Natural killer cell treated with Interleukin-12 subunit alpha and Interleukin-12 subunit beta and Interleukin-15 and Interleukin-18, amount 100 ng/mL, for 72 hours (primary cell): ENCODE data around the gene INPP5K. TPM values are rescaled to one million over a fixed set of nuclear protein-coding genes. Genes with fewer than 3 reads are reported as not detected.
"Not testable (repeated sequence)": the region's sequence is repeated elsewhere in the genome, so short reads cannot be mapped to it uniquely, and the experiment has no call there.

ENCODE experiments used
- ATAC-seq, 2 donors: fragments of 150-1000 bp; cut with Tn5 transposase in 1 of 2; sonication (Bioruptor Pico), chemical (Tn5 transposase) in 1 of 2; 2 replicates each; pipeline ENCODE4 v1.10.0; 2021
- DNase-seq: peaks from one replicate; pipeline ENCODE4 v3.0.0; 2022; ENCODE audit warnings: low spot score
- H3K27ac Mint-ChIP-seq, 2 donors: 1 replicate in 1 of 2; 2 replicates in 1 of 2; pipeline ENCODE4 v1.8.0; 2022; ENCODE audit warnings: mixed read lengths in 2 of 2, mild to moderate bottlenecking in 1 of 2, moderate library complexity in 1 of 2
- H3K27me3 Mint-ChIP-seq, 2 donors: 1 replicate in 1 of 2; 2 replicates in 1 of 2; pipeline ENCODE4 v1.8.0; 2022; ENCODE audit warnings: mixed read lengths in 2 of 2
- H3K36me3 Mint-ChIP-seq: one replicate; pipeline ENCODE4 v1.8.0; 2022; ENCODE audit warnings: mixed read lengths
- H3K4me1 Mint-ChIP-seq, 2 donors: 1 replicate in 1 of 2; 2 replicates in 1 of 2; pipeline ENCODE4 v1.8.0; 2022; ENCODE audit warnings: low read depth in 2 of 2, mixed read lengths in 2 of 2, mild to moderate bottlenecking in 1 of 2
- H3K4me3 Mint-ChIP-seq: one replicate; pipeline ENCODE4 v1.8.0; 2022; ENCODE audit warnings: mixed read lengths
- H3K9me3 Mint-ChIP-seq: 2 replicates; pipeline ENCODE4 v1.8.0; 2022; ENCODE audit warnings: mixed read lengths
- total RNA-seq, 2 donors: library from RNA; stranded (reverse); gene quantifications; one replicate each; pipeline ENCODE4 v1.2.3, GENCODE V29; 2022

INPP5K gene
- total RNA-seq, 2 donors from 2014 or later, result 34.9 to 43.8 TPM

GRCh38 chr17:1533661-1534325 lies 17.4 kb upstream of the INPP5K start:
- Mint-ChIP-seq H3K9me3 (no peaks in the 10 kb centered on the region), H3K27ac (no peak overlapping the region)

GRCh38 chr17:1532836-1533602 lies 16.6 kb upstream of the INPP5K start:
- H3K9me3 Mint-ChIP-seq, result no peaks in the 10 kb centered on the region
- H3K4me3 Mint-ChIP-seq, result no peak overlapping the region
- peak in 1 of 2 donors; percentile 57 for ATAC-seq
- no peak for DNase-seq
- H3K27me3 Mint-ChIP-seq, result no peaks in the 10 kb centered on the region
- H3K27ac Mint-ChIP-seq, result no peak overlapping the region
- H3K4me1 Mint-ChIP-seq, result peaks cover 0 to 2% of the 10 kb centered on the region in 2 donors
- peaks cover 19% of the 10 kb centered on the region for H3K36me3 Mint-ChIP-seq

More at GRCh38 chr17:1533661-1534325, 17.4 kb upstream of the INPP5K start:
- H3K4me1 Mint-ChIP-seq, result peaks cover 0 to 2% of the 10 kb centered on the region in 2 donors
- H3K36me3 Mint-ChIP-seq, result peaks cover 19% of the 10 kb centered on the region
- no peaks in the 10 kb centered on the region for H3K27me3 Mint-ChIP-seq
- no peak overlapping the region for H3K4me3 Mint-ChIP-seq
- DNase-seq (no peak), ATAC-seq (no peak)

DNA sequence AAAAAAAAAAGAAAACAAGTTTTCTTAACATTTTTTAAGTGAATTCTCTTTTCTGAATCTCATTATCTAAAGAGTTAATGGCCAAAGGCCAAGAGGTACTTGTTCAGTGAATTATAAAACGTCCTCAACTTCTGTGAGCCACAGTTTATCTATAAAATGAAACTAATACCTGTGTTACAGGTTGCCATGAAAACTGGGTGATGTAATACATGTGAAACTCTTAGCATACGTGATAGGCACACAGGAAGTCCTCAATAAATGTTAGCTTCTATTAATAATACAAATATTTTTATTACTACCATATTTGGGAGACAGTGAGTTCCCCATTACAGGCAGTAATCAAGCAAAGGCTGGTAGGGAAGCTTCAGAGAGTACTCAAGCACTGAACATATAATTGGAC lies 13.5 kb upstream of the INPP5K start:
- peaks cover 13% of the 10 kb centered on the region for H3K36me3 Mint-ChIP-seq
- no peaks in the 10 kb centered on the region for H3K9me3 Mint-ChIP-seq
- no peak for DNase-seq
- no peaks in the 10 kb centered on the region for H3K27me3 Mint-ChIP-seq
- peaks cover 0 to 2% of the 10 kb centered on the region in 2 donors for H3K4me1 Mint-ChIP-seq
- no peak for ATAC-seq
- no peak overlapping the region for H3K4me3 Mint-ChIP-seq
- no peak overlapping the region for H3K27ac Mint-ChIP-seq

- H3K4me3 Mint-ChIP-seq, H3K36me3 Mint-ChIP-seq, DNase-seq, H3K27ac Mint-ChIP-seq, H3K9me3 Mint-ChIP-seq, ATAC-seq, H3K27me3 Mint-ChIP-seq, H3K4me1 Mint-ChIP-seq: not testable (repeated sequence)
Measured at GRCh38 chr17:1526876-1527275, 10.5 kb upstream of the INPP5K start.

GRCh38 chr17:1522626-1523025 lies 6.2 kb upstream of the INPP5K start:
- no peak overlapping the region for H3K4me3 Mint-ChIP-seq
- no peaks in the 10 kb centered on the region for H3K9me3 Mint-ChIP-seq
- H3K27me3 Mint-ChIP-seq, result no peaks in the 10 kb centered on the region
- peaks cover 2 to 10% of the 10 kb centered on the region in 2 donors for H3K4me1 Mint-ChIP-seq
- DNase-seq (no peak), ATAC-seq (no peak)
- peaks cover 4% of the 10 kb centered on the region for H3K36me3 Mint-ChIP-seq
- H3K27ac Mint-ChIP-seq, result no peak overlapping the region

DNA sequence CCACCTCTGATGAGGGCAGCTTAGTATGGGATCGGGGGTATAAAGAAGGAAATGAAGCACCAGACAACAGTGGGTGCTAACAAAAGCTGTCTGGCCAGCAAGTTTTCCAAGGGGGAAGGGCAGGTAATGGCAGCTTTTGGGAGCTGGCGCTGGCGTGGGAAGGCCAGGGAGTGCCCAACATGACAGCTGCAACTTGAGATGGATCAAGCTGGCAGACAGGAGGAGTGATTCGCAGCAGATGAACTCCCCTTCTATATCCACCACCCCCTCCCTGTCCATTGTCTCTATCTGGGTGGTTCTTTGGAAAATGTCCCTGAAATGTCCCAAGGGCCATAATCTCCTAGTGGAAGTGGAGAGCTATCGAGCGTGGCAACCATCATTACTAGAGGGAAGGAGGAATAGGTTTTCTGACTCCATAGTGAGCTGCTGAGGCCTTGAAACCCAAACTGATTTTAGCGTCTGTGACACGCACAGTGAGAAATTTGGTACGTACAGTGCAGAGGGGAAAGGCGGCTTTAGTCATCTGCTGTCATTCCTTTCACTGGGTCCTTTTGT lies 4.8 kb upstream of the INPP5K start:
- no peak overlapping the region for H3K4me3 Mint-ChIP-seq
- no peak for ATAC-seq
- H3K27me3 Mint-ChIP-seq, result no peaks in the 10 kb centered on the region
- H3K4me1 Mint-ChIP-seq, result peaks cover 4 to 11% of the 10 kb centered on the region in 2 donors
- peaks cover 4% of the 10 kb centered on the region for H3K36me3 Mint-ChIP-seq
- DNase-seq, result no peak
- H3K9me3 Mint-ChIP-seq, result no peaks in the 10 kb centered on the region
- H3K27ac Mint-ChIP-seq, result no peak overlapping the region

DNA sequence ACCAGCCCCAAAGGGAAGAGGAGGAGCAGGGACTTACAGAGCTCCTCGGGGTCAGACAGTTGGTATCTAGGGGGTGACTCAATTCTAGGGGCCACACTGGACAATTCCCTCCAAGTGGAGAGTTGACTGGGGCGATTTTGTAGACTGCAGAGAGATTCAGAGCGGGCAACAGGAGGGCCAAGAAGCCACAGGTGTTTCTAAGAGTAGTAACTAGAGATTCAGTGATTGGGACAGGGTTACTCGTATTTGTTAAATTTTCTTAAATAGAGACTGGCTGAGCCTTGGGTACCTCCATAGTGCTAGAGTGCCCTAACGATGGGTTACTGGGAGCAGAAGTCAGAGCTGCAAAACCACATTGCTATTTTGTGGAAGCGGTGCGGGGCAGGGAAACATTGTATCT lies 3.3 kb upstream of the INPP5K start:
- DNase-seq (no peak), ATAC-seq (no peak)
- H3K27ac Mint-ChIP-seq, result no peak overlapping the region
- no peaks in the 10 kb centered on the region for H3K27me3 Mint-ChIP-seq
- H3K36me3 Mint-ChIP-seq, result peaks cover 4% of the 10 kb centered on the region
- H3K9me3 Mint-ChIP-seq, result no peaks in the 10 kb centered on the region
- H3K4me1 Mint-ChIP-seq, result peaks cover 15 to 19% of the 10 kb centered on the region in 2 donors
- H3K4me3 Mint-ChIP-seq, result no peak overlapping the region

GRCh38 chr17:1518410-1518809 lies 2.0 kb upstream of the INPP5K start:
- Mint-ChIP-seq H3K36me3 (peaks cover 4% of the 10 kb centered on the region), H3K27me3 (no peaks in the 10 kb centered on the region), H3K4me1 (peaks cover 15 to 25% of the 10 kb centered on the region in 2 donors), H3K9me3 (no peaks in the 10 kb centered on the region), H3K27ac (peak overlapping the region in 1 of 2 donors; percentile 79), H3K4me3 (peak overlapping the region; percentile 97)
- DNase-seq (no peak), ATAC-seq (no peak)

GRCh38 chr17:1515640-1516387 lies 598 bp downstream of the INPP5K start:
- ATAC-seq (no peak), DNase-seq (peak; percentile 81)
- peaks cover 4% of the 10 kb centered on the region for H3K36me3 Mint-ChIP-seq
- no peaks in the 10 kb centered on the region for H3K27me3 Mint-ChIP-seq
- peak overlapping the region; percentile 97 for H3K4me3 Mint-ChIP-seq
- no peaks in the 10 kb centered on the region for H3K9me3 Mint-ChIP-seq
- peaks cover 15 to 25% of the 10 kb centered on the region in 2 donors for H3K4me1 Mint-ChIP-seq
- peak overlapping the region; percentile 79 to 87 for H3K27ac Mint-ChIP-seq

DNA sequence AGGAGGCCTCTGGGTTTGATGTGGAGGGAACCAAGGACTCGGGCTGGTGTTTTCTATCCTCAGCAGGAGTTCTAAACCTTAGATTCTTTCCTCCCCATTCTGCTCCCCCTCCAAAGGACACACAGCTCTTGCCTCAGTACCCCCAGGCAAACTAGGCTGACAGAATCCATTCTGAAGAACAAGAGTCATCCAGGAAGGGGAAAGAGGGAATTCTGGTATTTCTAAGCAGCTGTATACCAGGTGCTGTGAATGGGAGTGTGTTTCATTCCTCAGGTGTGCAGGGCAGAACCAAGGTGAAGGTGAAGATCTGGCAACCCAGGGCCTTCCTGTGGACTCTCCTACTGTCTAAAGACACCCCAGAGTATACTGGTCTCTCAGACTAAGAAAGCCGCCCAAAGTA lies 4.1 kb downstream of the INPP5K start:
- Mint-ChIP-seq H3K4me1 (peaks cover 11 to 17% of the 10 kb centered on the region in 2 donors), H3K9me3 (no peaks in the 10 kb centered on the region), H3K27me3 (no peaks in the 10 kb centered on the region), H3K36me3 (no peaks in the 10 kb centered on the region), H3K27ac (no peak overlapping the region), H3K4me3 (no peak overlapping the region)
- no peak for DNase-seq
- ATAC-seq, result no peak

DNA sequence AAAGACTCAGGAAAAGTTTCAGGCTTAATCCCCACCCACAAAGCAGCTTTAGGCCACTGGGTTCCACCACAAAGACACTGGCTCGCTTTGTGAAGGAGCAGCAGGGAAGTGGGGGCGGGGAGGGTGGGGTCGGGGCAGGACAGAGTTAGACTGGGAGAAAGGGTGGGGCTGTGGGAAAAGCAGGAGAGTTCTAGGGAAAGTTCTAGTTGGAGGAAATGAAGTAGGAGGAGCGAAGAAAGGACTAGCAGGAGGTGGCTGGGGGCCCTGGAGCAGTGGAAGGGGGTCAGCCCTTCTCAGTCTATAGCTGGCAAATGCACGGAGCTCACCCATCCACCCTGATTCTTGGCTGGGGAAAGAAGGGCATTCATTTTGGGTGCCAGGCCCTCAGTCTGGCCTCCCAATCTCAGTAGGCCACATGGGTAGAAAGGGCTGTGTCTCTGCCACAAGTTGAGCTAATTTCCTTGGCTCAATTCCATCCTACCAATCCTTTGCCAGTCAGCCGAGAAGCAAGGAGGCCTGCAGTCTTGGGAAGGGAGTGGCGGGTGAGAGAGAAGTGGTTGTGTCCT lies 4.6 kb downstream of the INPP5K start:
- Mint-ChIP-seq H3K36me3 (no peaks in the 10 kb centered on the region), H3K27ac (no peak overlapping the region), H3K4me3 (no peak overlapping the region), H3K27me3 (no peaks in the 10 kb centered on the region), H3K9me3 (no peaks in the 10 kb centered on the region), H3K4me1 (peaks cover 11 to 17% of the 10 kb centered on the region in 2 donors)
- ATAC-seq (no peak), DNase-seq (no peak)

GRCh38 chr17:1511290-1511689 lies 5.1 kb downstream of the INPP5K start:
- H3K4me1 Mint-ChIP-seq, result peaks cover 11 to 17% of the 10 kb centered on the region in 2 donors

DNA sequence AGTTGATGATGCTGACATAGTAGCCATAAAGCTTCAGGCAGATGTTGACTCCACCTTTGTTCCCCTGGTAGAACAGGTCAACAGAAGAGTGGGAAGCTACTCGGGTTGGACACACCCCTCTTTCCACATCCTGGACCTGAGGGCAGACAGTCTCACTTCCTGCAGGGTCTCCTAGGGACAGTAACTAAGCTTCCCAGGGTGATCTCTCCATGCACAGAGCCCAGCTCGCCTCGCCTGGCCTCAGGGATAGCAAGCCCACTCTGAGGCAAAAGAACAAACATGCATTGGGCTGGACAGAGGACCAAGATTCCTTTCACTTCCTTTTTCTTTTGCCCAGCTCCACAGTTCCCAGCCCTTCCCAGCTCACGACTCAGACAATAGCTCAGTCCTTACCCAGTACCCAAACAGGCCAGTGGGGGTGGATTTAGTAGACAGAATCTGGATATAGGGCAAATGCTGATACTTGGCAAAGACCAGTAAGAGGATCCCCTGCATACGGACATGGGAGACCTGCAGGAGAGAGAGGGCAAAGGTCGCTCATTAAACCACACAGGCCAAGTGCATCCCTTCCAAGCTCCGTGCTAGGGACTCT lies 7.0 kb downstream of the INPP5K start:
- ATAC-seq (no peak), DNase-seq (no peak)
- no peaks in the 10 kb centered on the region for H3K27me3 Mint-ChIP-seq
- H3K4me1 Mint-ChIP-seq, result peaks cover 0 to 9% of the 10 kb centered on the region in 2 donors
- H3K36me3 Mint-ChIP-seq, result no peaks in the 10 kb centered on the region
- no peaks in the 10 kb centered on the region for H3K9me3 Mint-ChIP-seq
- H3K4me3 Mint-ChIP-seq, result no peak overlapping the region
- no peak overlapping the region for H3K27ac Mint-ChIP-seq

More at GRCh38 chr17:1511290-1511689, 5.1 kb downstream of the INPP5K start:
- Mint-ChIP-seq H3K4me3 (no peak overlapping the region), H3K36me3 (no peaks in the 10 kb centered on the region), H3K9me3 (no peaks in the 10 kb centered on the region), H3K27me3 (no peaks in the 10 kb centered on the region), H3K27ac (no peak overlapping the region)
- DNase-seq, result no peak
- no peak for ATAC-seq
